Skeletal muscle tissue (tissue), 4 donors: ENCODE measurements around the gene TOP2B. TPM values are rescaled to one million over a fixed set of nuclear protein-coding genes. Genes with fewer than 3 reads are reported as not detected.

Source experiments
- H3K27ac ChIP-seq: one replicate; pipeline ENCODE4 v1.7.0; 2013; ENCODE audit warnings: mild to moderate bottlenecking, low read depth, low read length, inconsistent platforms
- H3K27me3 ChIP-seq, 3 donors: one replicate each; pipeline ENCODE4 v1.7.0; 2013; ENCODE audit warnings: low read length in 3 of 3; ENCODE audit not compliant: control insufficient read depth in 3 of 3, insufficient read depth in 3 of 3
- H3K36me3 ChIP-seq, 3 donors: one replicate each; pipeline ENCODE4 v1.7.0; 2013; ENCODE audit warnings: low read length in 3 of 3; ENCODE audit not compliant: control insufficient read depth in 3 of 3, insufficient read depth in 3 of 3
- H3K4me1 ChIP-seq, 3 donors: one replicate each; pipeline ENCODE4 v1.7.0; 2013; ENCODE audit warnings: low read length in 3 of 3, mild to moderate bottlenecking in 3 of 3; ENCODE audit not compliant: control insufficient read depth in 3 of 3, insufficient read depth in 3 of 3
- H3K4me3 ChIP-seq, 3 donors: one replicate each; pipeline ENCODE4 v1.7.0; 2013; ENCODE audit warnings: low read length in 3 of 3
- H3K9ac ChIP-seq, 3 donors: one replicate each; pipeline ENCODE4 v1.7.0; 2013; ENCODE audit warnings: low read length in 3 of 3, mild to moderate bottlenecking in 3 of 3, moderate library complexity in 2 of 3, low read depth in 1 of 3
- H3K9me3 ChIP-seq, 3 donors: one replicate each; pipeline ENCODE4 v1.7.0; 2013; ENCODE audit warnings: low read length in 3 of 3; ENCODE audit not compliant: control insufficient read depth in 3 of 3
- total RNA-seq: library from RNA; depleted of rRNA; stranded (reverse); fragments of >200 nt; gene quantifications from one replicate; pipeline ENCODE4 v1.2.3, GENCODE V29; 2014
- donor health status: Osteomylitis.

The TOP2B gene
- total RNA-seq, 1 donor from 2014 or later: 75.2 TPM

- H3K36me3 ChIP-seq: peaks cover 0 to 3% (median 0%) of the 10 kb centered on the region in 3 donors
- no peaks in the 10 kb centered on the region for H3K9me3 ChIP-seq
- no peak overlapping the region for H3K27ac ChIP-seq
- H3K4me3 ChIP-seq: no peak overlapping the region
- peaks cover 0 to 19% (median 13%) of the 10 kb centered on the region in 3 donors for H3K4me1 ChIP-seq
- no peaks in the 10 kb centered on the region for H3K27me3 ChIP-seq
- H3K9ac ChIP-seq: no peak overlapping the region
These were observed 87.8 kb downstream of the TOP2B start for GRCh38 chr3:25576831-25577454.

DNA sequence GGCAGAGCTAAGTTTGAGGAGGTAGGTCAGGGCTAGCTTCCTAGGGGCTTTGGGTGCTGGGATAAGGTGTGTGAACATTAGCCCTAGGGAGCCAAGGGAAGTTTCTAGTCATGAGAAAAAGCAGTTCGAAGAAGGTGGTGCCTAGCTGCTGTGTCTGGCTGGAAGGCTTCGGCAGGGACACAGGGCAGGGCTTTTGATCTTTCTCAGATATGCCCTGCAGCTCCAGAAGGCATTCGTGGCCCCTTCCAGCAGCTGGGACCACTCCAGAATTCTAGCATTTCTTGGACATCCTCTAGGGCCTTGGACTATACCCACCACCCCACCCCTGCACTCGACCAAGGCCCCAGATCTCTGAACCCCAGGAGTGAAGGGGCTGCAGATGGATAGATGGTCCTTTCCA, 88.6 kb downstream of the TOP2B start:
- H3K9ac ChIP-seq: no peak overlapping the region
- no peak overlapping the region for H3K4me3 ChIP-seq
- H3K9me3 ChIP-seq: no peaks in the 10 kb centered on the region
- peaks cover 0 to 13% (median 12%) of the 10 kb centered on the region in 3 donors for H3K4me1 ChIP-seq
- no peaks in the 10 kb centered on the region for H3K27me3 ChIP-seq
- no peak overlapping the region for H3K27ac ChIP-seq
- H3K36me3 ChIP-seq: peaks cover 0 to 2% (median 0%) of the 10 kb centered on the region in 3 donors

- no peak overlapping the region for H3K27ac ChIP-seq
- H3K4me1 ChIP-seq: peaks cover 0 to 13% (median 12%) of the 10 kb centered on the region in 3 donors
- H3K4me3 ChIP-seq: no peak overlapping the region
- H3K27me3 ChIP-seq: no peaks in the 10 kb centered on the region
- peaks cover 0 to 7% (median 0%) of the 10 kb centered on the region in 3 donors for H3K36me3 ChIP-seq
- no peak overlapping the region for H3K9ac ChIP-seq
- no peaks in the 10 kb centered on the region for H3K9me3 ChIP-seq
These were observed 89.7 kb downstream of the TOP2B start for GRCh38 chr3:25575001-25575400.

GRCh38 chr3:25574172-25574765, 90.4 kb downstream of the TOP2B start:
- no peak overlapping the region for H3K9ac ChIP-seq
- H3K27me3 ChIP-seq: no peaks in the 10 kb centered on the region
- peaks cover 0 to 18% (median 13%) of the 10 kb centered on the region in 3 donors for H3K4me1 ChIP-seq
- no peaks in the 10 kb centered on the region for H3K9me3 ChIP-seq
- H3K27ac ChIP-seq: peak overlapping the region; percentile 43
- peaks cover 0 to 9% (median 0%) of the 10 kb centered on the region in 3 donors for H3K36me3 ChIP-seq
- H3K4me3 ChIP-seq: no peak overlapping the region

DNA sequence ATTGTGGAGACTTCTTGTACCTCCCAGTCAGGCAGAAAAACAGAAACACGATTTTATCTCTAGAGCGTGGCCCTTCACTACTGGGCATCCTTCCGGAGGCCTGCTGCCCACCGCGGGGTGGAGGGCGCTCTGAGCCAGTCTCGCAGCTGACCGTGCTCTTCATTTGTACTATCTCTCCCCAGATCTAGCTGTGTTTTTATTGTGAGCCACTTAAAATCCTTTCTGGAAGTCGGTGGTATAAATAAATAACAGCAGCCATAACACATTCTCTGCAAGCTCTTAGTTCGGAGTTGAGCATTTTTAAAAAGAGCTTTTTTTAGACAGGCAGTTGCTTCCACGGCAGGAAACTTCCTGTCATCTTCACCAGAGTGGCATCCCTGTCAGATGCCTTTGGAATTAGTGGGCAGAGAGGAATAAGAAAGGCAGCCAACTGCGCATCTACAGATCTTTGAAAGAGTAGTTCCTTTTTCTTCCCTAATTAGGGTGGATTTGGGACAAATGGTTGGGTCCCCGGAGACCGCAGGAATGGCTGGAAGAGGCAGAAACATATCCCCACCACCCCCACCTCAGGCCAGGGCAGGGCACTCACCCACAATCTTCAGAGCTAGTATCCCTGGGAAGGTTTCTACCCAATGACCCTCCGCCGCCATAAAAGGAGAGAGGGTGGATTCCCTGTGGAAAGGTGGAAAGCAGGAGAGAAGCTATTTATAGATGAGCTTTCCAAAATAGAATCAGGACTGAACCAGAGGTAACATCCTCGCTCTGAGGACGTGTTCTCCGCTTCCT, 91.1 kb downstream of the TOP2B start:
- H3K36me3 ChIP-seq: peaks cover 0 to 9% (median 0%) of the 10 kb centered on the region in 3 donors
- H3K4me3 ChIP-seq: peak overlapping the region in 1 of 3 donors; percentile 24
- H3K27me3 ChIP-seq: no peaks in the 10 kb centered on the region
- H3K9me3 ChIP-seq: no peaks in the 10 kb centered on the region
- peaks cover 2 to 20% (median 16%) of the 10 kb centered on the region in 3 donors for H3K4me1 ChIP-seq
- peak overlapping the region in 1 of 3 donors; percentile 35 for H3K9ac ChIP-seq
- peak overlapping the region; percentile 43 for H3K27ac ChIP-seq

GRCh38 chr3:25572919-25573385, 91.8 kb downstream of the TOP2B start:
- Histone ChIP-seq H3K9ac (peak overlapping the region in 1 of 3 donors; percentile 35), H3K27ac (peak overlapping the region; percentile 43), H3K9me3 (no peaks in the 10 kb centered on the region), H3K4me1 (peaks cover 5 to 20% (median 19%) of the 10 kb centered on the region in 3 donors), H3K36me3 (peaks cover 0 to 9% (median 0%) of the 10 kb centered on the region in 3 donors), H3K27me3 (no peaks in the 10 kb centered on the region), H3K4me3 (no peak overlapping the region)

- Histone ChIP-seq H3K4me3 (no peak overlapping the region), H3K4me1 (peaks cover 5 to 20% (median 19%) of the 10 kb centered on the region in 3 donors), H3K27ac (no peak overlapping the region), H3K9ac (no peak overlapping the region), H3K36me3 (peaks cover 0 to 9% (median 0%) of the 10 kb centered on the region in 3 donors), H3K27me3 (no peaks in the 10 kb centered on the region), H3K9me3 (no peaks in the 10 kb centered on the region)
These were observed 92.4 kb downstream of the TOP2B start for GRCh38 chr3:25572336-25572735.

GRCh38 chr3:25571285-25571684, 93.4 kb downstream of the TOP2B start:
- Histone ChIP-seq H3K9ac (no peak overlapping the region), H3K27ac (no peak overlapping the region), H3K9me3 (no peaks in the 10 kb centered on the region), H3K36me3 (peaks cover 0 to 9% (median 0%) of the 10 kb centered on the region in 3 donors), H3K4me1 (peaks cover 5 to 20% (median 19%) of the 10 kb centered on the region in 3 donors), H3K4me3 (no peak overlapping the region), H3K27me3 (no peaks in the 10 kb centered on the region)

- Histone ChIP-seq H3K4me1 (peaks cover 5 to 15% (median 13%) of the 10 kb centered on the region in 3 donors), H3K27ac (no peak overlapping the region), H3K9me3 (no peaks in the 10 kb centered on the region), H3K36me3 (peaks cover 0 to 9% (median 0%) of the 10 kb centered on the region in 3 donors), H3K9ac (peak overlapping the region in 1 of 3 donors; percentile 40), H3K27me3 (no peaks in the 10 kb centered on the region), H3K4me3 (no peak overlapping the region)
These were observed 96.1 kb downstream of the TOP2B start for GRCh38 chr3:25568525-25569078.
